Kidney epithelial cell (primary cell): Measurements from ENCODE around the gene CYP51A1. TPM values are rescaled to one million over a fixed set of nuclear protein-coding genes. Genes with fewer than 3 reads are reported as not detected.
"Not testable (repeated sequence)": the region's sequence is repeated elsewhere in the genome, so short reads cannot be mapped to it uniquely, and the experiment has no call there.

Experiments
- DNase-seq: peaks from one replicate; pipeline ENCODE4 v3.0.0-alpha.2; 2010; ENCODE audit warnings: low read depth
- H3K27me3 ChIP-seq: 2 replicates; pipeline ENCODE4 v1.6.0; 2011; ENCODE audit warnings: low read length; ENCODE audit not compliant: control insufficient read depth, insufficient read depth
- H3K36me3 ChIP-seq: 2 replicates; pipeline ENCODE4 v1.5.1; 2011; ENCODE audit warnings: low read length; ENCODE audit not compliant: control insufficient read depth, insufficient read depth
- H3K4me3 ChIP-seq: 2 replicates; pipeline ENCODE4 v1.5.1; 2011; ENCODE audit warnings: low read depth, mild to moderate bottlenecking, control low read depth, low read length
- total RNA-seq: library from RNA; depleted of rRNA; stranded (reverse); fragments of >200 nt; gene quantifications from 2 replicates; pipeline ENCODE4 v1.2.3, GENCODE V29; 2015
- TF ChIP-seq, protein P1 (sequence below): IDR thresholded peaks from 2 replicates; pipeline ENCODE4 v1.5.1; 2011; ENCODE audit warnings: mild to moderate bottlenecking, moderate library complexity, low read length, control low read depth, inconsistent platforms; ENCODE audit not compliant: insufficient read depth, poor library complexity, severe bottlenecking

CYP51A1 gene
- total RNA-seq, 1 donor from 2014 or later = 126 TPM

DNA sequence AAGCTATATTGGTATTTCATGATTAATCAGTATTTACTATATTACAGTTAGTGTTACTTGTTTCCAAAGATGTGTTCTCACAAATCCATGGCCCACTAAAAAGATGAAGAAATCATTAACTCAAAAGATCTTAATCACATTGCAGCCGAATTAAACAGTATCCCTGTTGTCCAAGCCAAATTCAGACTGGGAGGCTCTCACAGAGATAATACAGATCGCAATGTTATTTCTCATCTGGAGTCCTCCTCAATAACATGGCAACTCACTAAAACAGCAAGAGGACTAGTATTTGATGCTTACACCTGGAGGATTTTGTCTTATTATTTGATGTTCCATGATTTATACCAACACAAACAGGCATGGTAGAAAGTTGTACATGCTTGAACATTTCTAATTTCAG, 23.4 kb downstream of the CYP51A1 start:
- Histone ChIP-seq H3K27me3 (no peaks in the 10 kb centered on the region), H3K4me3 (no peak overlapping the region), H3K36me3 (no peaks in the 10 kb centered on the region)
- no peak for DNase-seq
- TF ChIP-seq, protein P1, sequence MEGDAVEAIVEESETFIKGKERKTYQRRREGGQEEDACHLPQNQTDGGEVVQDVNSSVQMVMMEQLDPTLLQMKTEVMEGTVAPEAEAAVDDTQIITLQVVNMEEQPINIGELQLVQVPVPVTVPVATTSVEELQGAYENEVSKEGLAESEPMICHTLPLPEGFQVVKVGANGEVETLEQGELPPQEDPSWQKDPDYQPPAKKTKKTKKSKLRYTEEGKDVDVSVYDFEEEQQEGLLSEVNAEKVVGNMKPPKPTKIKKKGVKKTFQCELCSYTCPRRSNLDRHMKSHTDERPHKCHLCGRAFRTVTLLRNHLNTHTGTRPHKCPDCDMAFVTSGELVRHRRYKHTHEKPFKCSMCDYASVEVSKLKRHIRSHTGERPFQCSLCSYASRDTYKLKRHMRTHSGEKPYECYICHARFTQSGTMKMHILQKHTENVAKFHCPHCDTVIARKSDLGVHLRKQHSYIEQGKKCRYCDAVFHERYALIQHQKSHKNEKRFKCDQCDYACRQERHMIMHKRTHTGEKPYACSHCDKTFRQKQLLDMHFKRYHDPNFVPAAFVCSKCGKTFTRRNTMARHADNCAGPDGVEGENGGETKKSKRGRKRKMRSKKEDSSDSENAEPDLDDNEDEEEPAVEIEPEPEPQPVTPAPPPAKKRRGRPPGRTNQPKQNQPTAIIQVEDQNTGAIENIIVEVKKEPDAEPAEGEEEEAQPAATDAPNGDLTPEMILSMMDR = no peak

DNA sequence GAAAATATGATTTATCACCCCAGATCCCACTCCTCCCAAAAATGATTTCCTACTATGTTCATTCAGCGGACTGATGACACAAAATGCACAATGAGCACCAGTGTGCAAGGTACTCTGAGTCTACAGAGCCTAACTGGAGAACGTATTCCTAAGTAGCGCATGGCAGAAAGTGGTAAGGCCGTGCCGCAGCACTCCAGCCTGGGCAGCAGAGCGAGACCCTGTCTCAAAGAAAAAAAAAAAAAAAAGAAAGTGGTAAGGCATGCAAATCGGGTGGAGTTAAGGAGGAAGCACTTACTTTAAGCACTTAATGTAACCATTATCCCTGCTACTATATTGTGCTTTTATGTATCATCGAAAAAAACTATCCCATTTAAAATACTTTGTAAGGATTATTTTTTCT, 25.5 kb downstream of the CYP51A1 start:
- no peak for DNase-seq
- no peaks in the 10 kb centered on the region for H3K27me3 ChIP-seq
- TF ChIP-seq, protein P1 = no peak
- H3K4me3 ChIP-seq = no peak overlapping the region
- H3K36me3 ChIP-seq = no peaks in the 10 kb centered on the region

DNA sequence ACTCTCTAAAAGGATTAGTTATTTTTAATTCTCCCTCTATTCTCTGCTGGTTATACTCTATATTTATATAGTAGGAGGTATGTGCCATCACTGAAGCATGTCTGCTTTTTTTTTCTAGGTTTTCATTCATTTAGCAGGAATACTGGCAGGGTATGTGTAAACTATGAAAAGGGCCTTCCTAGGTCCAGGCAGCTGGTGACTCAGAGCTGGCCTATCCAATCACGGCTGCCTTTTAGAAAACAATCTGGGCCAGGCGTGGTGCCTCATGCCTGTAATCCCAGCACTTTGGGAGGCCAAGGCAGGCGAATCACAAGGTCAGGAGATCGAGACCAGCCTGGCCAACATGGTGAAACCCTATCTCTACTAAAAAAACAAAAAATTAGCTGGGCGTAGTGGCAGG, 31.4 kb downstream of the CYP51A1 start:
- H3K4me3 ChIP-seq, H3K36me3 ChIP-seq, H3K27me3 ChIP-seq, DNase-seq: not testable (repeated sequence)

DNA sequence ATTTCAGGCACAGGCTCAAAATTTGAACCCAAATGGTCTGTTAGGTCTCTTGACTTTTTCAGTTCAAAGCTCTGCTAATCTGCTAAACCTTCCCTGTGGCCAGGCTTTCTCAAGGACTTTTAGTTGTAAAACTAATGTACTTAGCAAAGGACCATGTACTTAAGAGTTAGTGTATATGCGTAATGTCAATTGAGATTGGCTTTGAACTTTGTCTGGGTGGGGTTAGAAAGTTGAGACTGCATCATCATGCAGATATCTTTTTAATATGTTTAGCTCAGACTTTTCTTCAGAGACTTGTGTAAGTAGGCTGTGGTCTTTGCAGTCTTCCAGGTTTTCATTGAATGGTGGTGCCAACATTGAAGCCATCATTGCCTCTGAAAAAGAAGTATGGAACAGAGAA, 33.7 kb downstream of the CYP51A1 start:
- TF ChIP-seq, protein P1 = no peak
- DNase-seq = no peak
- H3K27me3 ChIP-seq = no peaks in the 10 kb centered on the region
- H3K36me3 ChIP-seq = peaks cover 1% of the 10 kb centered on the region
- H3K4me3 ChIP-seq = no peak overlapping the region

DNA sequence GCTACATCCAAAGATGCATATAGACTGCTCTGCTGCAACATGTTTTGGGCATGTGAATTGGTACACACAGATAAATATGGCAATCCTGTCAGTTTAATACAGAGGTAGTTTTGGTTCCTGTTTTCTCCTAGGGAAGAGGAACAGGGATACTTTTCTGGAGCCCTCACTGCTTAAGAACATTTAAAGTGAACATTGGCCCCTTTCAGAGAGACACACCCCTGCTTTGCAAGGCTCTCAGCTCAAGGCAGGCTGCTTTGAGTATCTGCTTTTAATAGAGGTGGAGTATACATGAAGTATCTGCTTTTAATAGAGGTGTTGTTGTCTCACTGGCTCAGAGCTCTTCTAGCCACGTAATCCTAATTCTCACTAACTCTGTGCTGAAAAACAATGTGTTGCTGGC, 38.9 kb downstream of the CYP51A1 start:
- Histone ChIP-seq H3K36me3 (no peaks in the 10 kb centered on the region), H3K27me3 (no peaks in the 10 kb centered on the region), H3K4me3 (no peak overlapping the region)
- TF ChIP-seq, protein P1 = no peak
- DNase-seq = no peak

DNA sequence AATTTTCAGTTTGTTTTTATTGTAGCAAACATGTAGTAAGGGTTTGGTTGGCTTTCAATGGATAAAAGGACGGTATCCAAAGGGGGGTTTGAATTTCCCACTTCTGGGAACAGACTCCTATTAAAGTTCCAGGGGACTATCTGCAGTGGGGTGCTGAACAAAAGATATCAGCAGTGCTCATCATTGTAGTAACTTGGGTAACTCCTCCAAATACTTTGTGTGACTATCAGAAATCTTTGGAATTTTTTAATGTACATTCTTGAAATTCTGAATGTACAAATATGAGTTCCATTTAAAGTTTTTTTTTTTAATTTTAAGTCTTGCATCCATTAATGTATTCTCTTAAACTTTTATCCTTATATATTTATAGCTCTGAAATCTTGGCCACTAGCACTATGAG, 42.1 kb downstream of the CYP51A1 start:
- no peaks in the 10 kb centered on the region for H3K36me3 ChIP-seq
- TF ChIP-seq, protein P1 = no peak
- no peaks in the 10 kb centered on the region for H3K27me3 ChIP-seq
- H3K4me3 ChIP-seq = no peak overlapping the region
- no peak for DNase-seq
